ENCODE results near the gene GRAMD1B.
"Not testable (repeated sequence)": the region's sequence is repeated elsewhere in the genome, so short reads cannot be mapped to it uniquely, and the experiment has no call there.

The GRAMD1B gene

GRCh38 chr11:123513309-123513708 lies 83.2 kb downstream of the GRAMD1B start:
- not testable (repeated sequence) for DNase-seq

- no peak for DNase-seq
Observed at GRCh38 chr11:123516238-123516637, 86.2 kb downstream of the GRAMD1B start.

- DNase-seq, result no peak
Observed at GRCh38 chr11:123517559-123518364, 87.7 kb downstream of the GRAMD1B start.

- no peak for DNase-seq
Observed at GRCh38 chr11:123518496-123519054, 88.5 kb downstream of the GRAMD1B start.

- DNase-seq, result no peak
Observed at GRCh38 chr11:123519055-123519796, 89.2 kb downstream of the GRAMD1B start.

- no peak for DNase-seq
Observed at GRCh38 chr11:123519797-123520193, 89.7 kb downstream of the GRAMD1B start.

- not testable (repeated sequence) for DNase-seq
Observed at GRCh38 chr11:123520476-123520875, 90.4 kb downstream of the GRAMD1B start.

GRCh38 chr11:123521001-123521400 lies 90.9 kb downstream of the GRAMD1B start:
- DNase-seq, result no peak

GRCh38 chr11:123521930-123522329 lies 91.9 kb downstream of the GRAMD1B start:
- no peak for DNase-seq

- no peak for DNase-seq
Observed at GRCh38 chr11:123523539-123523938, 93.5 kb downstream of the GRAMD1B start.

GRCh38 chr11:123525097-123525496 lies 95.0 kb downstream of the GRAMD1B start:
- DNase-seq, result no peak

GRCh38 chr11:123525511-123525918 lies 95.4 kb downstream of the GRAMD1B start:
- no peak for DNase-seq

- DNase-seq, result no peak
Observed at GRCh38 chr11:123526027-123526805, 96.1 kb downstream of the GRAMD1B start.

GRCh38 chr11:123526918-123527317 lies 96.8 kb downstream of the GRAMD1B start:
- no peak for DNase-seq

- no peak for DNase-seq
Observed at GRCh38 chr11:123527526-123527925, 97.5 kb downstream of the GRAMD1B start.

- no peak for DNase-seq
Observed at GRCh38 chr11:123527947-123528346, 97.9 kb downstream of the GRAMD1B start.

GRCh38 chr11:123531325-123531724 lies 101.3 kb downstream of the GRAMD1B start:
- no peak for DNase-seq

- DNase-seq, result no peak
Observed at GRCh38 chr11:123532131-123532530, 102.1 kb downstream of the GRAMD1B start.

- DNase-seq, result no peak
Observed at GRCh38 chr11:123535401-123535800, 105.3 kb downstream of the GRAMD1B start.

GRCh38 chr11:123536690-123537437 lies 106.8 kb downstream of the GRAMD1B start:
- DNase-seq, result no peak

GRCh38 chr11:123537726-123538125 lies 107.7 kb downstream of the GRAMD1B start:
- no peak for DNase-seq

- no peak for DNase-seq
Observed at GRCh38 chr11:123543797-123544196, 113.7 kb downstream of the GRAMD1B start.
